GM19395 (cell line): ENCODE results near the gene SMAD5.
A peak's percentile ranks its signal among the peaks of the same experiment; 100 is the strongest.

Experiments used
- ATAC-seq: cut with Tn5 transposase; IDR thresholded peaks from one replicate; pipeline ENCODE4 v1.9.1; 2021; ENCODE audit warnings: mild to moderate bottlenecking, moderate library complexity; ENCODE audit not compliant: unreplicated experiment

The SMAD5 gene

GRCh38 chr5:136114414-136115125 lies 18.1 kb upstream of the SMAD5 start:
- no peak for ATAC-seq

GRCh38 chr5:136115183-136115865 lies 17.3 kb upstream of the SMAD5 start:
- ATAC-seq: no peak

GRCh38 chr5:136120529-136120928 lies 12.1 kb upstream of the SMAD5 start:
- no peak for ATAC-seq

GRCh38 chr5:136123236-136123768 lies 9.3 kb upstream of the SMAD5 start:
- no peak for ATAC-seq

- ATAC-seq: no peak
These were observed 5.1 kb upstream of the SMAD5 start for GRCh38 chr5:136127560-136127959.

DNA sequence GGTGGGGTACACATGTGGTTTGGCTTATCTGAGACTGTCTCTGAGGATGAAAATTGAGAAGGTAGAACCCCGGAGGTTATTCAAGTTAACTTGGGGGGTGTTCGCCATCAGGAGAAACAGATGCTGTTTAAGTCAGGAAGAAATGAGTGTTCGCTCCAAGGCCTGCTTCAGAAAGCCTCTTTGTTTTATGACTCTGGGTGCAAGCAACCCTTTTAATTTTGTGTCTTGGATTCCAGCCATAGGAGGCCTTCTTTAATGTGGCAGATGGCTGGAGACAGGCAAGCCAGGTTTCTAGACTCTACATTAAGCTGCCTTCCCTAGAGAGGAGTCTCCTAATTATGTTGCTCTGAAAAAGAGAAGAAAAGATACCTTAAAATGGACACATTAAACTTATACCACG lies 4.2 kb upstream of the SMAD5 start:
- no peak for ATAC-seq

- no peak for ATAC-seq
These were observed 3.2 kb upstream of the SMAD5 start for GRCh38 chr5:136129445-136129844.

GRCh38 chr5:136130581-136130980 lies 2.1 kb upstream of the SMAD5 start:
- ATAC-seq: no peak

- ATAC-seq: peak; percentile 26
These were observed 558 bp upstream of the SMAD5 start for GRCh38 chr5:136132087-136132486.

GRCh38 chr5:136133222-136133921 lies 727 bp downstream of the SMAD5 start:
- peak; percentile 44 for ATAC-seq

DNA sequence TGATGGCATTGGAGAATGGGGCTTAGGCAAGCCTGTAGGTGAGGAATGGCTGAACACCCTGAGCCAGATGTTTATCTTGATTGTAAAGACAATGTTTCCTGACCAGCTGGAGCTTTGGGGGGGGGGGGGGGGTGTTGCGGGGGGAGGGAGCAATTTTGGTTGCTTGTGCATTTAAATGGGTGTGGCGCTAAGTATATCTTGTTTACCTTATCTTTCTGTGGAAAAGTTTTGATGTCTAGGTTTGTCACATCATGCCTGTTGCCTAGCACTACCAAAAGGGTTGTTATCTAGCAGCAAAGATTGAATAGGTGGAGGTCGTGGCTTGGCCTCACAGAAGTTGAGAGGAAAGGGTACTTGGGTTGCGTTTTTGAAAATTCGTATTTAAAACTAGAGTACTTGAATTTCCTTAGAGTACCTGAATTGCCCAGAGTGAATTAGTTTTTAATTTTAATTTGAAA lies 1.3 kb downstream of the SMAD5 start:
- no peak for ATAC-seq

- ATAC-seq: no peak
These were observed 2.0 kb downstream of the SMAD5 start for GRCh38 chr5:136134653-136135052.

GRCh38 chr5:136135536-136135935 lies 2.9 kb downstream of the SMAD5 start:
- ATAC-seq: no peak

DNA sequence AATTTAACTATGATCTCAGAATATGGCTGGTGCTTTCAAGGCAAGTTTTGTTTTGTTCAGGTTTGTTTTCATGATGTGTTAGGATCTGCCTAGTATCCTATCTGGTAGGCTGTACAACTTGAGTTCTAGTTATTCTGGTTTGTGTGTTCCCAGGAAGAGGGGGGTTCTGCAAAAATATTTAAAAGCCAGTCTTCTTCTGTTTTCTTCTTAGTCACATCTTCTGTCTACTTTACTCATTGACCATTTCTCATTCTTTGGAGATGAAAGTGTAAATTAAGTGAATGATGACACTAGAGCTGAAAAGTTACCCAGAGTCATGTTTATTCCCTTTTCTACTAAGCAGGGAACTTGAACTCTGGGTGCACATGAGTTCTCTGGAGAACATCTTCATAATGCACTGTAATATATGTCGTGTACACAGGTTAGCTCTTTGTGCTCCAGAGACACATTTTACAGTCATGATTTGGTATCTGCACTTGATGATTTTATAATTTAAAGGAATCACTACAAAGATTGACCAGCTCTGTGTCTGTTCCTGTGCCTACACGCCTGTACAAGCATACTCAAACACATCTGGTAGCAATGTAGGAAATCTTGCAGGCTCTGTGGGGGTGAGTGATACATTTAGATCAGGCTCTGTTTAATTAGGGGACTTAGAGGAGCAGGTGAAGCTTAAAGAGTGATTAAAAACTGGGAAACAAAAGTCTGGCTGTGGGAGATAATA lies 5.0 kb downstream of the SMAD5 start:
- no peak for ATAC-seq

GRCh38 chr5:136141561-136141960 lies 8.9 kb downstream of the SMAD5 start:
- ATAC-seq: peak; percentile 88

DNA sequence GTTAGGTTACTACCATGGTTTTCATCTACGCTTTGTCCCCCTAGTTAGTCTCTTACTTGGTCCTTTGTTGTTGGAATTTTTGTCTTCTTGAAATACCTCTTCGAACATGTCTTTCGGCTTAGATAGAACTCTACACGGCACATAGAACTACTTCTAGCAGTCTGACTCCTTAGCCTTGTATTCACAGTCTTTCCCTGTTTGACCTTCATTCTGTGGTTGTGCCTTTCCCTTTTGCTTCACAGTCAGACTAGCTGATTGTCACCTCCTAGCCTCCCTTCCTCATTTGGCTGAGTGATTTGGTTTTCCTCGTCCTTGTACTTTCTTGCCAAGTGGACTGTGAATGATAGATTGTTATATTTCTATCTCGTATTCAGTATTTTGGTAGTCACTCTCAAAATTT lies 10.7 kb downstream of the SMAD5 start:
- no peak for ATAC-seq

DNA sequence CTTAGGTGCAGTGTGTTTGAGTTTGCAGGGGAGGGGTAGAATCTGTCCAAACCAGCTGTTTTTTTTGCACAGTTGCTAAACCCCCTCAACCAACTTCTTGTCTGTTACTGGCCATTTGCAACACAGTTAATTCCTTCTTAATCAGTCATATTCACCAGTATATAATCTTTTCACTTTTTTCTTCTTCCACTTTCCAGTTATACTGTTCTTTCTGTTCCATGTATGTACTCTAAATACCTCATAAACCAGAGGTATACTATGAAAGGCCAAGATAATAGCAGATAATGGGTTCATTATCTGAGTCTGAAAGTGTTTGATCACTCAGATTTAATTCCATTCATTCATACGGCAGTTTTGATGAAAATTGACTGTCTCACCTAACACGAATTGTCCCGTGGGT lies 11.1 kb downstream of the SMAD5 start:
- ATAC-seq: no peak

DNA sequence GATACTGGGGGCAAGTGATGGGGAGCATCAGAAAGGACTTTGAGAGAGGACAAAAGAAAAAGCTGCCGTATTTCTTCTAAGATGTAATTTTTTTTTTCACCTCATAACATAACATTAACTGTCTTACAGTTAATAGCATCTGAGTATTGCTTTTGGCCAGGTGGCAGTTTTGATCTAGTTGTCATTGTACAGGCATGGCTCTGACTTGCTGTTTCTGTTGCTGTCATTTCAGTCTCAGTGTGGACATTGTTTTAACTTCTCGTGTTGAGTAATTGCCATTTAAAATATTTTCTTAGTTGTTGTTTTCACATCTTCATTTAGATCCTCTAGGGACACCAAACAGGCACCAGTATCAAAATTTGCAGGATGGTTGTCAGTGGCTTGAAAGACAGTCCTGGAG lies 12.4 kb downstream of the SMAD5 start:
- peak; percentile 57 for ATAC-seq

DNA sequence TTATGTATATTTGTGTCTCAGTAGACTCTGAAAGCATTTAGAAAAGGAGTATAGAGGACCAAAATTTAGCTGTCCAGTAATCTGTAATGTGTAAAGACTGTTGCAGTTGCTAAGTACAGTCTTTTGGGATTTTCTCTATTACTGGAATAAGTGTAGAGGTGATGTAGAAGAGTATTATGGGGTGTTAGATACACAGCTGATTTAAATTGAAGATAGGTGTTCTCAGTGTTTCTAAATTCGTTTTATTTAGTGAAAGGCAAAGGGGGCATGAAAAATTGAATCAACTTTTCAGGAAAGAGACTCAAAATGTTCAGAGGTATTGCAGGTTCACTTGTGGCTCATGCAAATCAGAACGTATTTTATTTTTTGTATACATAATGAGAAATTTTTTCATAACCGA lies 13.6 kb downstream of the SMAD5 start:
- ATAC-seq: no peak

DNA sequence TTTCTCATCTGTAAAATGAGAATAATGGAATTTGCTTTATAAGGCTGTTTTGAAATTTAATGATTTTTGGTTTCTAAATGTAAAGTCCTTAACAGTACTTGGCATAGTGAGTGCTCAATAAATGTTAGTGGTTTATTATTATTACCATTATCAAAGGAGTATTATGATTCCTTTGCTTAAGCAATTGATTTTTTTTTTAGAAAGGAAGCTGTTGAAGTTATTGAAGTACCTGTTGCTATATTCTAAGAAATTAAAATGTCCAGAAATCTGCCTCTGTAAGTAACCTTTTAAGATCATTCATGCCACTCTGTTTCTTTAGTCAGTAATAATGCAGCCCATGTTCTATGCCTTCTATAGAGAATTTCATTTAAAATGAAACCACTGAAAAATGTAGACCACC lies 15.0 kb downstream of the SMAD5 start:
- no peak for ATAC-seq

DNA sequence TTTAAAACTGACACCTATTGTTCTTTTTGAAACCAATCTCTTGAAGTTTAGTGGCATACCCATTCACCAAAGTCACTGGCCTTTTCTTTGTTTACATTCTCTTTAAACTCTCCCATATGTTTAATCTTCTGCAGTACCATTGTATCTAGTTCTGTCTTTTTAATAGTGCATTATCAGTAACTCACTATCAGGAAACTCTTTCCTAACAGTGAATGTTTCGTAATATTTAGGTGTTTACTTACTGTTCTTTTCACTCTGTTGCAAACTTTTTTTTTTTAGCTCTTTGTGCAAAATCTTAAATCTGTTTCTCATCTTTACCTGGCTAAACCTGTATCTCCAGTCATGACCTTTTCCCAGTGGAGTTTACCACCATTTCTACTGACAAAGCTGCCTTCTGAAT lies 17.2 kb downstream of the SMAD5 start:
- no peak for ATAC-seq
